GM21381 (cell line): ENCODE measurements around the gene WFIKKN1.
"Not testable (repeated sequence)": the region's sequence is repeated elsewhere in the genome, so short reads cannot be mapped to it uniquely, and the experiment has no call there.

ENCODE experiments used
- ATAC-seq: cut with Tn5 transposase; IDR thresholded peaks from one replicate; pipeline ENCODE4 v1.9.1; 2021; ENCODE audit warnings: mild to moderate bottlenecking, moderate library complexity; ENCODE audit not compliant: unreplicated experiment

Gene WFIKKN1

GRCh38 chr16:593807-594206 lies 37.0 kb upstream of the WFIKKN1 start:
- no peak for ATAC-seq

- no peak for ATAC-seq
These were observed 35.7 kb upstream of the WFIKKN1 start for GRCh38 chr16:595094-595528.

GRCh38 chr16:595942-596735 lies 34.6 kb upstream of the WFIKKN1 start:
- ATAC-seq, result no peak

- no peak for ATAC-seq
These were observed 34.1 kb upstream of the WFIKKN1 start for GRCh38 chr16:596736-597060.

DNA sequence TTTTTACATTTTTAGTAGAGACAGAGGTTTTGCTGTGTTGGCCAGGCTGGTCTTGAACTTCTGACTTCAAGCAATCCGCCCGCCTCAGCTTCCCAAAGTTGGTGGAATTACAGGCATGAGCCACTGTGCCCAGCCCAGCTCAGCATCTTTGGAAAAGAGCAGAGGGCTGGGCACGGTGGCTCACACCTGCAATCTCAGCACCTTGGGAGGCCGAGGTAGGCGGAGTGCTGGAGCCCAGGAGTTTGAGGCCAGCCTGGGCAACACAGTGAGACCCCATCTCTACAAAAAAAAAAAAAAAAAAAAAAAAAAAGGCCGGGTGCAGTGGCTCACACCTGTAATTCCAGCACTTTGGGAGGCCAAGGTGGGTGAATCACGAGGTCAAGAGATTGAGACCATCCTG lies 33.1 kb upstream of the WFIKKN1 start:
- not testable (repeated sequence) for ATAC-seq

DNA sequence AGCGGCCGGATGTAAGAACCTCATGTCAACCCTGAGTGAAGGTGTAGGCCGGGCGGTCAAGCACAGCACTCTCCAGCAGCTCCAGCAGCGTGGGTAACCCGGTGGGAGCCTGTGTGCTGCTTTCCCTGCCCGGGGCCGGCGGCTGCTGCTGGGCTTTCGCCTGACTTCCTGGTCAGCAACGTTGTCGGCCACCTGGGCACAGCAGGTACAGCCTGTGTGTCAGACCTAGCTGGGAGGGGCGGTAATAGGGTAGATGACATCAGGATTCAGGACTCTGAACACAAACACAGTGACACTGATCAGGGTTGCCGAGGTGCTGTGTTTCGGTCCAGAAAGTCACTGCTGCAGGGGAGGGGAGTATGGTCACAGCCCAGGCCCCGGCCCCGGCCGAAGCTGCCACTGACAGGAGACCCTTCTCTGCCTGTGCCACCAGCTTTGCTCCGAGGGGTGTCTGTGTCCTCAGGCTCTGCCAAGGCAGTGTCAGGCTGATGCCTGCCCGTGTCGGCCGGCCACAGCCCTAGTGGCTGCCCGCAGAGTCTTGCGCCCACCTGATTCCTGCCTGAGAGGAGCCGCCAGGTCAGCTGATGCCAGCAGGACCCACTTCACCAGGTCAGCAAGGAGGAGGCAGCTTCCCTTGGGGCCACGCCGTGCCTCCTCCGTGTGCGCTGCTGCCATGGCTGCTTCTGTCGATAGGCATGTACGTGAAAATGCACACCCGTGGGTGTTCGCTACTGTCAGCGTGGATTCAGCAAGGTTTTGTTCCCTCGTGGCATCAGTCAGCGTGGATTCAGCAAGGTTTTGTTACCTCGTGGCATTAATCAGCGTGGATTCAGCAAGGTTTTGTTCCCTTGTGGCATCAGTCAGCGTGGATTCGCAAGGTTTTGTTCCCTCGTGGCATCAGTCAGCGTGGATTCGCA lies 31.7 kb upstream of the WFIKKN1 start:
- ATAC-seq, result no peak

- ATAC-seq, result no peak
These were observed 30.0 kb upstream of the WFIKKN1 start for GRCh38 chr16:600781-601180.

DNA sequence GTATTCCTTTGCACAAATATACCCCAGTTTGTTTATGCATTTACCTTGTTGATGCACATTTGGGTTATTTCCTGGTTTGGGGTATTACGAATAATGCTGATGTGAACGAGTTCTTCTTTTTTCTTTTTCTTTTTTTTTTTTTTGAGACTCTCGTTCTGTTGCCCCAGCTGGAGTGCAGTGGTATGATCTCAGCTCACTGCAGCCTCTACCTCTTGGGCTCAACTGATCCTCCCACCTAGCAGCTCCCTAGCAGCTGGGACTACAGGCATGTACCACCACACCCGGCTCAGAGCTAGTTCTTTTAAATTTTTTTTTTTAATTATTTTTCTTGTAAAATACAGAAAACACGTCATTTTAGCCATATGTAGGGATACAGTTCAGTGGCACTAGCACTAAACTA lies 26.9 kb upstream of the WFIKKN1 start:
- no peak for ATAC-seq

DNA sequence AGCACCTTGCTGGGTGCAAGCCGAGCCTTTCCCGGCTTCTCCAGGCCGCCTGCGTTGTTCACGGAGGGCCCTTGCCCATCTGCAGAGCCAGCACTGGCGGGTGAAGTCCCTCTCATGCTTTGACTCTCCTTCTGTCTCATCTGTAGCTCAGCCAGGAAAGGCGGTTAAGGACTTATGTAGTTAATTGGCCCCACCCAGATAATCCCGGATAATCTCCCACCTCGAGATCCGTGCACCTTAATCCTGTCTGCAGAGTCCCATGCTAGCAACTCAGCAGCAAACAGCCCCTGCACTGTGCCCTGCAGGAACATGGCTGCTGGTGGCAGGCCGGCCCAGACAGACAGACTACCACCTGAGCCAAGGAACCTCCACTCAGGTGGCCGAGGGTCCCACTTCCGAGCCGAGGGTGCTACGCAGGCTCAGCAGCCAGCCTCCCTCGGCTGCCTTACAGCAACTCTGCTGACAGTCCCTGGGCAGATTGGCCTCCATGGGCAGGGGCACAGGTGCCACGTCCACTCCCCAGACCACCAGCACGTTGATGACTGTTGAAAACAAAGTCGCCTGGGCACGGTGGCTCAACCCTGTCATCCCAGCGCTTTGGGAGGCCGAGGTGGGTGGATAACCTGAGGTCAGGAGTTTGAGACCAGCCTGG lies 24.0 kb upstream of the WFIKKN1 start:
- ATAC-seq, result no peak

- no peak for ATAC-seq
These were observed 22.8 kb upstream of the WFIKKN1 start for GRCh38 chr16:608019-608418.

DNA sequence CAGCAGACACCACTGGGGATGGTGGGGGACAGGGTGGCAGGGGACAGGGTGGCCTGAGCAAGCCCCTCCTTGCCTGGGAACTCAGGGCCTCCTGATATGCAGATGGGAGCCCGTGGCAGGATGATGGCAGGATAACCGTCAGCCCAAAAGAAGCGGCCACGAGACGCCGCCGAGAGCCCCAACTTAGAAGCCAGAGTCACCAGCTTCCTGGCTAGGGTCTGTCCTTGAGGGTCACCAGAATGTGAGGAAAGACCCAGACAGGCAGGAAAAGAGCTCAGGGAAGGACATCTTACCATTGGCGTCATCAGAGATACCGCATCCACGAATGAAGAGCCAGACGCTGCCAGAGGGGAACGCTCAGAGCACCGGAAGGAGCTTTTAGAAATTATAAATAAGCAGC lies 21.5 kb upstream of the WFIKKN1 start:
- no peak for ATAC-seq

DNA sequence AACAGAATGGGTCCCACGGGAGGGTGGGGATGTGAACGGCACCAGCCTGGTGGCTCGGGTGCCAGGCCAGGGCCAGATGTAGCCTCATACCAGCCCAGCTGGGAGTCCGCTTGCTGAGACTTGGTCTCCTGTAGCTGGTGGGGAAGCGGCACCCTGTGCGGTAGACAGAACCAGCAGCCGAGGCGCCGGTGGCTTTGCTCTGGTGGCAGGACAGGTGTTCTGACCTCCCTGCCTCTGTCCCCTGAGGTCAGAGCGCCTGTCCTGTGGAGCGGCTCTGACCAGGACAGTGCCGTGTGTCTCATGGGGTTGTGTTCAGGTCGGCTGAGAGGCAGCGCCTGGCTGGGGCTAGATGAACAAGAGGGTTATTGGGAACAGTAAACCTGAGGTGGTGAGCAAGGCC lies 20.8 kb upstream of the WFIKKN1 start:
- no peak for ATAC-seq

- ATAC-seq, result no peak
These were observed 20.0 kb upstream of the WFIKKN1 start for GRCh38 chr16:610513-611381.

GRCh38 chr16:615122-615521 lies 15.7 kb upstream of the WFIKKN1 start:
- ATAC-seq, result no peak

DNA sequence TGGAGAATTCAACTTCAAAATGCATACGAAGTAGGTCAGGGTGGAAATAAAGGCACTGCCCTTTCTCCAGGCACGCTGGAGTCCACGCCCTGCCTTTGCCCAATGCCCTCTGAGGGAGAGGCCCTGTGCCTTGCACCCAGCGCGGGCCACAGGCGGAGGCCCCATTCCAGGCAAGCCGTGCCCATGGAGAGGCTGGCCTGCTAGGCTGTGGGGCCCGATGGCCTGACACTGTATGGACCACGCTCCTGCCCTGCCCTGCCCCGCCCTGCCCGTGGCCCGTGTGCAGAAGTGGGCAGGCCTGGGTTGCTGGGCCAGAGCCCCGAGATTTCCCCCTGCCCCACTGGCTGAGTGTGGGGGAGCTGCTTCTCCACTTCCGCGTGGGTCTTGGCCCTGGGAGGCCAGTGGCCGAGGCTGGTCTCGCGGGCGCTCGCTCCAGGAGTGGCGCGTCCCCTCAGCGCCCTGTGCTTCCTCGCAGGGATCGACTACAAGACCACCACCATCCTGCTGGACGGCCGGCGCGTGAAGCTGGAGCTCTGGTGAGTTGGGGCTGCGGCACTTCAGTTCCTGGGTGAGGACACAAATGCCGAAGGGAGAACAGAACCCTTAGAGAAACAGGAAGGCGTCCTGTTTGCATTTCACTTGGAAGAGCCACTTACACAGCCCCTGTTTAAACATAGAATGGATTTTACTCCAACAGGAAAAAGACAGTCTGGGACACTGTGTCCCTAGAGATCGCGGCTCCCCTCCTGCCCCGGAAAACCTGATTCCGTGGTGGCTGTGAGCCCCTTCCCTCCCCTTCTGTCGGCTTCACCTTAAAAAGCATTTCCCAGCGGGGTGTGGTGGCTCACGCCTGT lies 13.8 kb upstream of the WFIKKN1 start:
- no peak for ATAC-seq

- no peak for ATAC-seq
These were observed 12.9 kb upstream of the WFIKKN1 start for GRCh38 chr16:617855-618254.

DNA sequence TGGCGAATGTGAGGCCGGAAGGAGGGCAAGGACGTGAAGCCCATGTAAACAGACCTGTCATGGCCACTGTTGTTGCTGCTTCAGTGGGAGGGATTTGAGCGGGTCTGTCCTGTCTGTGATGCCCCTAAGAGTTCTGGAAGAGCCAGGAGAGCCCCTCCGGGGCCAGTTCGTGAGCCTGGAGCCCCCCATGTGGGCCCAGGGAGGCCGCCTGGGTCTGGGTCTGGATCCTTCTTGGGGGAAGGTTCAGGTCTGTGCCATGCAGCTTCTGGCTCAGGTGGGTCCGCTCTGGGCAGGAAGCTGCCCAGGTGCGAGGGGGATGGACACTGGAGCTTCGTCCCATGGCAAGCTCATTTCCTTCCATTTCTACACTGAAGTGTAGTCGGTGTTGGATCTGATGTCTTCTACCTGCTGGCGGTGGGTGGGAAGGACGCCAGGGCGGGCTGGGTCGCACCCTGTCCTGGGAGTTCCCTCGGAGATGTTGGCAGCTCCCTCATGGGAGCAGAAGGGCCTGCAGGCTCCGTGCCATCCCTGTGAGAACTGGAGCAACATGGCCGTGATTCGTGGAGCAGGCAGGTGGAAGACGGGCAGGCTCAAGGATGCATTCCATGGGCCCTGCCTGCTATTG lies 11.2 kb upstream of the WFIKKN1 start:
- ATAC-seq, result no peak

GRCh38 chr16:620700-621525 lies 9.9 kb upstream of the WFIKKN1 start:
- no peak for ATAC-seq
